ENCODE measurements around the gene MRPL38. TPM values are rescaled to one million over a fixed set of nuclear protein-coding genes. Genes with fewer than 3 reads are reported as not detected.

The MRPL38 gene
- polyA plus RNA-seq (2013), result 45.9 and 48.7 TPM in 2 replicates

- Histone ChIP-seq H3K27ac (ENCODE audit: low read depth, low read length) (peak within 1 kb of the TSS; percentile 68), H3K4me2 (ENCODE audit: low read length) (peak within 1 kb of the TSS; percentile 93), H3K18ac (ENCODE audit: low read length) (peak within 1 kb of the TSS; percentile 73), H2BK5ac (ENCODE audit: low read depth, low read length, poor library complexity) (no peak within 1 kb of the TSS), H3K23ac (ENCODE audit: low read length) (no peak within 1 kb of the TSS), H3K14ac (ENCODE audit: low read length) (peak within 1 kb of the TSS; percentile 56), H2AFZ (ENCODE audit: insufficient read depth, low read length, poor library complexity) (peak within 1 kb of the TSS; percentile 50), H4K8ac (ENCODE audit: low read depth, low read length) (peak within 1 kb of the TSS; percentile 87), H2BK12ac (ENCODE audit: low read length) (peak within 1 kb of the TSS; percentile 77), H3K36me3 (ENCODE audit: control insufficient read depth in 1 of 2, insufficient read depth in 2 of 2, low read length in 2 of 2) (peaks cover 17 to 25% of the 10 kb centered on the region in 2 experiments), H3K27me3 (ENCODE audit: insufficient read depth, low read length) (no peaks in the 10 kb centered on the region), H4K12ac (ENCODE audit: low read depth, low read length) (peak within 1 kb of the TSS; percentile 66), H3K4me3 (ENCODE audit: low read depth, low read length) (peak within 1 kb of the TSS; percentile 97), H2BK120ac (ENCODE audit: insufficient read depth, low read length, poor library complexity) (peak within 1 kb of the TSS; percentile 66), H3K9ac (ENCODE audit: low read length) (peak within 1 kb of the TSS; percentile 96), H2AK5ac (ENCODE audit: low read length) (peak within 1 kb of the TSS; percentile 49), H3K9me3 (ENCODE audit: insufficient read depth, low read depth, low read length) (no peaks in the 10 kb centered on the region), H4K91ac (ENCODE audit: low read depth, low read length) (peak within 1 kb of the TSS; percentile 80), H3K4ac (ENCODE audit: low read depth, low read length) (peak within 1 kb of the TSS; percentile 89), H3K79me1 (ENCODE audit: low read length) (peaks cover 7% of the 10 kb centered on the region), H3K79me2 (ENCODE audit: control insufficient read depth, insufficient read depth, low read length, poor library complexity) (peaks cover 6% of the 10 kb centered on the region), H3K4me1 (ENCODE audit: control insufficient read depth in 1 of 2, insufficient read depth in 2 of 2, low read length in 2 of 2) (peaks cover 12 to 13% of the 10 kb centered on the region in 2 experiments)
- DNase-seq, result peak; percentile 97 to 98
- WGBS (ENCODE audit: extremely low coverage, insufficient coverage, insufficient read length), result no CpG with 5 or more reads among the region's 69 CpGs
Measured at GRCh38 chr17:75904749-75905521, at the start of gene MRPL38. Gene MRPL38 (minus strand): TSS chr17:75904884. CDS start chr17:75904875, 9 bp downstream.

DNA sequence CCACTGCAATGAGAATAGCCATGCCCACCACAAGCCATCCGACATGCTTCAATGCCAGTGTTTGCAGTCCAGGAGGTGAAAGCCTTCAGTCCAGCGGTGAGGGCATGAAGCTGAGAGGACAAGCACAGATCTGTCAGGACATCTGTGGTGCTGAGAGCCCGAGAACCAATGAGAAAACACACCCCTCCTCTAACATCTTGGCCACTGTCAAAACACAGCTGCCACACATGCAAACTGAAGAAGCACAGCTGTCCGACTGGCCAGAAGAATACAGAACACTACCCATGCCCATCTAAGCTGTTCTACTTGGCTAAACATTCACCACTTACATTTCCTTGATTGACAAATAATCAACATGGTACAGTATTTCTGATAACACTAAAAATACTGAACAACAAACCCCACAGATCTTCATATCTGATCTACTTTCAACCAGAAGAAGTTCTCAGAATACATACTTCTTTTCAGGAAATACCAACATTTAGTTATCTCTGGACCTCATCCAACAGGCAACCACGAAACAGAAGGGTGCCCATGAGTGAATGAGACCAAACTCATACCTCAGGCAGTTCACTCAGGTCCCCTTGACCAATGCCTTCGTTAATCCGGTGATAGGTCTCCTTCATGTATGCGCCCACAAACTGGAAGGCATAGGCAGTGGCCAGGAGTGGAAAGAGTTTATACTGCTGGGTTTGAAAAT is 46.3 kb upstream of the MRPL38 start:
- H3K79me1 ChIP-seq (ENCODE audit: low read length), result no peaks in the 10 kb centered on the region
- no peak overlapping the region for H2AK5ac ChIP-seq (ENCODE audit: low read length)
- no peaks in the 10 kb centered on the region for H3K27me3 ChIP-seq (ENCODE audit: insufficient read depth, low read length)
- peaks cover 2% of the 10 kb centered on the region for H3K9me3 ChIP-seq (ENCODE audit: insufficient read depth, low read depth, low read length)
- H4K12ac ChIP-seq (ENCODE audit: low read depth, low read length), result no peak overlapping the region
- peak overlapping the region; percentile 5 for H3K9ac ChIP-seq (ENCODE audit: low read length)
- no peaks in the 10 kb centered on the region for H3K4me1 ChIP-seq (ENCODE audit: control insufficient read depth in 1 of 2, insufficient read depth in 2 of 2, low read length in 2 of 2)
- no peak overlapping the region for H4K91ac ChIP-seq (ENCODE audit: low read depth, low read length)
- no peak overlapping the region for H2BK5ac ChIP-seq (ENCODE audit: low read depth, low read length, poor library complexity)
- H3K79me2 ChIP-seq (ENCODE audit: control insufficient read depth, insufficient read depth, low read length, poor library complexity), result no peaks in the 10 kb centered on the region
- H2BK120ac ChIP-seq (ENCODE audit: insufficient read depth, low read length, poor library complexity), result no peak overlapping the region
- H3K4me2 ChIP-seq (ENCODE audit: low read length), result no peak overlapping the region
- H3K4ac ChIP-seq (ENCODE audit: low read depth, low read length), result no peak overlapping the region
- no peak overlapping the region for H2AFZ ChIP-seq (ENCODE audit: insufficient read depth, low read length, poor library complexity)
- peaks cover 56 to 74% of the 10 kb centered on the region in 2 experiments for H3K36me3 ChIP-seq (ENCODE audit: control insufficient read depth in 1 of 2, insufficient read depth in 2 of 2, low read length in 2 of 2)
- peak overlapping the region; percentile 36 for H3K4me3 ChIP-seq (ENCODE audit: low read depth, low read length)
- no peak overlapping the region for H3K18ac ChIP-seq (ENCODE audit: low read length)
- DNase-seq, result no peak
- H2BK12ac ChIP-seq (ENCODE audit: low read length), result no peak overlapping the region
- no peak overlapping the region for H3K27ac ChIP-seq (ENCODE audit: low read depth, low read length)
- H4K8ac ChIP-seq (ENCODE audit: low read depth, low read length), result no peak overlapping the region
- H3K23ac ChIP-seq (ENCODE audit: low read length), result peak overlapping the region; percentile 14
- no peak overlapping the region for H3K14ac ChIP-seq (ENCODE audit: low read length)
- WGBS (ENCODE audit: extremely low coverage, insufficient coverage, insufficient read length), result no CpG with 5 or more reads among the region's 8 CpGs

DNA sequence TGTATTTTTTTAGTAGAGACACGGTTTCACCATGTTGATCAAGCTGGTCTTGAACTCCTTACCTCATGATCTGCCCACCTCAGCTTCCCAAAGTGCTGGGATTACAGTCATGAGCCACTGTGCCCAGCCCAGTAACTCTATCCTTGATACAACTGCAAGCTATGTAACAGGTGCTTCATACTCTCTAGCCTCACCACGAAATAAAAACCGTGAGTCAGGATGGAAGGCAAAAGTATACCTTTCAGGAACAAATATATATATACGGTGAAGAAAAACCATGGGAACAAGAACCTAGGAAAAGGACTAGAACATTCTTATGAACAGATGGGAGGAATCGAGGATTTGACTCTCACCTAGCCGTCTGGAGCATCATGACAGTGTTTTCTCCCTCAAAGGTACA is 45.7 kb upstream of the MRPL38 start:
- H3K4me3 ChIP-seq (ENCODE audit: low read depth, low read length), result no peak overlapping the region
- H3K4me2 ChIP-seq (ENCODE audit: low read length), result no peak overlapping the region
- no peaks in the 10 kb centered on the region for H3K27me3 ChIP-seq (ENCODE audit: insufficient read depth, low read length)
- no peaks in the 10 kb centered on the region for H3K79me2 ChIP-seq (ENCODE audit: control insufficient read depth, insufficient read depth, low read length, poor library complexity)
- H2BK120ac ChIP-seq (ENCODE audit: insufficient read depth, low read length, poor library complexity), result no peak overlapping the region
- H3K27ac ChIP-seq (ENCODE audit: low read depth, low read length), result no peak overlapping the region
- no peak overlapping the region for H4K91ac ChIP-seq (ENCODE audit: low read depth, low read length)
- DNase-seq, result no peak
- H3K18ac ChIP-seq (ENCODE audit: low read length), result no peak overlapping the region
- no peaks in the 10 kb centered on the region for H3K79me1 ChIP-seq (ENCODE audit: low read length)
- H3K9ac ChIP-seq (ENCODE audit: low read length), result no peak overlapping the region
- H3K4me1 ChIP-seq (ENCODE audit: control insufficient read depth in 1 of 2, insufficient read depth in 2 of 2, low read length in 2 of 2), result no peaks in the 10 kb centered on the region
- peaks cover 2% of the 10 kb centered on the region for H3K9me3 ChIP-seq (ENCODE audit: insufficient read depth, low read depth, low read length)
- H2AK5ac ChIP-seq (ENCODE audit: low read length), result no peak overlapping the region
- H3K14ac ChIP-seq (ENCODE audit: low read length), result no peak overlapping the region
- H2BK5ac ChIP-seq (ENCODE audit: low read depth, low read length, poor library complexity), result no peak overlapping the region
- no peak overlapping the region for H3K4ac ChIP-seq (ENCODE audit: low read depth, low read length)
- no peak overlapping the region for H2AFZ ChIP-seq (ENCODE audit: insufficient read depth, low read length, poor library complexity)
- no peak overlapping the region for H3K23ac ChIP-seq (ENCODE audit: low read length)
- H4K12ac ChIP-seq (ENCODE audit: low read depth, low read length), result no peak overlapping the region
- no peak overlapping the region for H2BK12ac ChIP-seq (ENCODE audit: low read length)
- peaks cover 56 to 73% of the 10 kb centered on the region in 2 experiments for H3K36me3 ChIP-seq (ENCODE audit: control insufficient read depth in 1 of 2, insufficient read depth in 2 of 2, low read length in 2 of 2)
- no CpG with 5 or more reads among the region's 6 CpGs for WGBS (ENCODE audit: extremely low coverage, insufficient coverage, insufficient read length)
- H4K8ac ChIP-seq (ENCODE audit: low read depth, low read length), result no peak overlapping the region

- Histone ChIP-seq H3K14ac (ENCODE audit: low read length) (no peak overlapping the region), H3K36me3 (ENCODE audit: control insufficient read depth in 1 of 2, insufficient read depth in 2 of 2, low read length in 2 of 2) (peaks cover 34 to 47% of the 10 kb centered on the region in 2 experiments), H3K27me3 (ENCODE audit: insufficient read depth, low read length) (no peaks in the 10 kb centered on the region), H2BK120ac (ENCODE audit: insufficient read depth, low read length, poor library complexity) (no peak overlapping the region), H4K12ac (ENCODE audit: low read depth, low read length) (no peak overlapping the region), H2BK5ac (ENCODE audit: low read depth, low read length, poor library complexity) (no peak overlapping the region), H3K9ac (ENCODE audit: low read length) (no peak overlapping the region), H3K23ac (ENCODE audit: low read length) (no peak overlapping the region), H3K4me3 (ENCODE audit: low read depth, low read length) (no peak overlapping the region), H3K4ac (ENCODE audit: low read depth, low read length) (no peak overlapping the region), H2AK5ac (ENCODE audit: low read length) (no peak overlapping the region), H3K18ac (ENCODE audit: low read length) (no peak overlapping the region), H3K27ac (ENCODE audit: low read depth, low read length) (no peak overlapping the region), H3K4me2 (ENCODE audit: low read length) (no peak overlapping the region), H2BK12ac (ENCODE audit: low read length) (no peak overlapping the region), H3K79me2 (ENCODE audit: control insufficient read depth, insufficient read depth, low read length, poor library complexity) (peaks cover 3% of the 10 kb centered on the region), H2AFZ (ENCODE audit: insufficient read depth, low read length, poor library complexity) (no peak overlapping the region), H4K91ac (ENCODE audit: low read depth, low read length) (no peak overlapping the region), H3K4me1 (ENCODE audit: control insufficient read depth in 1 of 2, insufficient read depth in 2 of 2, low read length in 2 of 2) (no peaks in the 10 kb centered on the region), H3K9me3 (ENCODE audit: insufficient read depth, low read depth, low read length) (peaks cover 2% of the 10 kb centered on the region), H3K79me1 (ENCODE audit: low read length) (peaks cover 4% of the 10 kb centered on the region), H4K8ac (ENCODE audit: low read depth, low read length) (no peak overlapping the region)
- no peak for DNase-seq
- no CpG with 5 or more reads among the region's 2 CpGs for WGBS (ENCODE audit: extremely low coverage, insufficient coverage, insufficient read length)
Measured at GRCh38 chr17:75945211-75945610, 40.5 kb upstream of the MRPL38 start.

Measured in trophoblast cell (in vitro differentiated cells and primary cell).